ENCODE data around the gene TMEM125. TPM values are rescaled to one million over a fixed set of nuclear protein-coding genes. Genes with fewer than 3 reads are reported as not detected.
A peak's percentile ranks its signal among the peaks of the same experiment; 100 is the strongest.

TMEM125 gene
- total and polyA plus RNA-seq, 9 of the 15 experiments (the other 6 are each of a cell fraction or from before 2014, with no cell fraction given): 0.07 to 0.08 TPM; not detected in 7

GRCh38 chr1:43274125-43274803, 4.5 kb downstream of the TMEM125 start (continued):
- TF ChIP-seq, protein P1, sequence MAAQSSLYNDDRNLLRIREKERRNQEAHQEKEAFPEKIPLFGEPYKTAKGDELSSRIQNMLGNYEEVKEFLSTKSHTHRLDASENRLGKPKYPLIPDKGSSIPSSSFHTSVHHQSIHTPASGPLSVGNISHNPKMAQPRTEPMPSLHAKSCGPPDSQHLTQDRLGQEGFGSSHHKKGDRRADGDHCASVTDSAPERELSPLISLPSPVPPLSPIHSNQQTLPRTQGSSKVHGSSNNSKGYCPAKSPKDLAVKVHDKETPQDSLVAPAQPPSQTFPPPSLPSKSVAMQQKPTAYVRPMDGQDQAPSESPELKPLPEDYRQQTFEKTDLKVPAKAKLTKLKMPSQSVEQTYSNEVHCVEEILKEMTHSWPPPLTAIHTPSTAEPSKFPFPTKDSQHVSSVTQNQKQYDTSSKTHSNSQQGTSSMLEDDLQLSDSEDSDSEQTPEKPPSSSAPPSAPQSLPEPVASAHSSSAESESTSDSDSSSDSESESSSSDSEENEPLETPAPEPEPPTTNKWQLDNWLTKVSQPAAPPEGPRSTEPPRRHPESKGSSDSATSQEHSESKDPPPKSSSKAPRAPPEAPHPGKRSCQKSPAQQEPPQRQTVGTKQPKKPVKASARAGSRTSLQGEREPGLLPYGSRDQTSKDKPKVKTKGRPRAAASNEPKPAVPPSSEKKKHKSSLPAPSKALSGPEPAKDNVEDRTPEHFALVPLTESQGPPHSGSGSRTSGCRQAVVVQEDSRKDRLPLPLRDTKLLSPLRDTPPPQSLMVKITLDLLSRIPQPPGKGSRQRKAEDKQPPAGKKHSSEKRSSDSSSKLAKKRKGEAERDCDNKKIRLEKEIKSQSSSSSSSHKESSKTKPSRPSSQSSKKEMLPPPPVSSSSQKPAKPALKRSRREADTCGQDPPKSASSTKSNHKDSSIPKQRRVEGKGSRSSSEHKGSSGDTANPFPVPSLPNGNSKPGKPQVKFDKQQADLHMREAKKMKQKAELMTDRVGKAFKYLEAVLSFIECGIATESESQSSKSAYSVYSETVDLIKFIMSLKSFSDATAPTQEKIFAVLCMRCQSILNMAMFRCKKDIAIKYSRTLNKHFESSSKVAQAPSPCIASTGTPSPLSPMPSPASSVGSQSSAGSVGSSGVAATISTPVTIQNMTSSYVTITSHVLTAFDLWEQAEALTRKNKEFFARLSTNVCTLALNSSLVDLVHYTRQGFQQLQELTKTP (IDR thresholded peaks at IDR 0.05; ENCODE audit: low read depth in 1 of 2, partially characterized antibody in 2 of 2): no peak
- TF ChIP-seq CEBPG (CRISPR knock-in tag; IDR thresholded peaks at IDR 0.05): peak; percentile 79
- TF ChIP-seq CEBPG (tag; conservative IDR thresholded peaks at IDR 0.05 in 1 of 2, IDR thresholded peaks at IDR 0.05 in 1 of 2): peak; percentile 49 to 90
- no peak for TF ChIP-seq NCOA1 (IDR thresholded peaks at IDR 0.05; ENCODE audit: low read depth)
- no peak for TF ChIP-seq NR2C1 (IDR thresholded peaks at IDR 0.05)
- TF ChIP-seq NR2C1 (tag; IDR thresholded peaks at IDR 0.05): no peak
- TF ChIP-seq ELK1 (CRISPR knock-in tag; IDR thresholded peaks at IDR 0.05): no peak
- peak; percentile 57 for TF ChIP-seq ATF7 (IDR thresholded peaks at IDR 0.05)
- no peak for TF ChIP-seq REST (IDR thresholded peaks at IDR 0.05; ENCODE audit: borderline replicate concordance)
- 0 out of 2 replicates have a peak, but pooled peaks have one; percentile 54 for TF ChIP-seq REST (CRISPR knock-in tag; IDR thresholded peaks at IDR 0.05; ENCODE audit: low read depth)
- TF ChIP-seq ZNF444 (CRISPR knock-in tag; IDR thresholded peaks at IDR 0.05): no peak
- no peak for TF ChIP-seq MCM5 (IDR thresholded peaks at IDR 0.05; ENCODE audit: low read depth)
- TF ChIP-seq, protein P2, sequence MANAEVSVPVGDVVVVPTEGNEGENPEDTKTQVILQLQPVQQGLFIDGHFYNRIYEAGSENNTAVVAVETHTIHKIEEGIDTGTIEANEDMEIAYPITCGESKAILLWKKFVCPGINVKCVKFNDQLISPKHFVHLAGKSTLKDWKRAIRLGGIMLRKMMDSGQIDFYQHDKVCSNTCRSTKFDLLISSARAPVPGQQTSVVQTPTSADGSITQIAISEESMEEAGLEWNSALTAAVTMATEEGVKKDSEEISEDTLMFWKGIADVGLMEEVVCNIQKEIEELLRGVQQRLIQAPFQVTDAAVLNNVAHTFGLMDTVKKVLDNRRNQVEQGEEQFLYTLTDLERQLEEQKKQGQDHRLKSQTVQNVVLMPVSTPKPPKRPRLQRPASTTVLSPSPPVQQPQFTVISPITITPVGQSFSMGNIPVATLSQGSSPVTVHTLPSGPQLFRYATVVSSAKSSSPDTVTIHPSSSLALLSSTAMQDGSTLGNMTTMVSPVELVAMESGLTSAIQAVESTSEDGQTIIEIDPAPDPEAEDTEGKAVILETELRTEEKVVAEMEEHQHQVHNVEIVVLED (CRISPR knock-in tag; IDR thresholded peaks at IDR 0.05): no peak
